H1 (cell line): ENCODE data around the gene ASTN1. TPM values are rescaled to one million over a fixed set of nuclear protein-coding genes. Genes with fewer than 3 reads are reported as not detected.

Source experiments
- ATF3 ChIP-seq: IDR thresholded peaks from 2 replicates; pipeline ENCODE4 v1.6.1; 2011; ENCODE audit warnings: low read depth, mild to moderate bottlenecking, low read length; ENCODE audit not compliant: insufficient read depth
- CTBP2 ChIP-seq: IDR thresholded peaks from 2 replicates; pipeline ENCODE4 v1.7.0; 2011; ENCODE audit warnings: borderline replicate concordance, mild to moderate bottlenecking, moderate library complexity, mixed read lengths, low read length; ENCODE audit not compliant: insufficient read depth, insufficient read length
- E2F6 ChIP-seq: IDR thresholded peaks from 2 replicates; pipeline ENCODE4 v1.6.1; 2012; ENCODE audit warnings: inconsistent platforms
- EP300 ChIP-seq, 2 experiments: IDR thresholded peaks; 1 replicate in 1 of 2; 2 replicates in 1 of 2; pipeline ENCODE4 v1.6.1; 2011 to 2012; ENCODE audit warnings: low read depth in 2 of 2, low read length in 2 of 2, mild to moderate bottlenecking in 2 of 2, borderline replicate concordance in 1 of 2, inconsistent platforms in 1 of 2, moderate library complexity in 1 of 2
- JUND ChIP-seq: IDR thresholded peaks from 2 replicates; pipeline ENCODE4 v1.6.1; 2011; ENCODE audit warnings: mild to moderate bottlenecking, improper control_type of control experiment, low read length
- MAFK ChIP-seq: IDR thresholded peaks from 2 replicates; pipeline ENCODE4 v1.6.1; 2012; ENCODE audit warnings: low read depth, mild to moderate bottlenecking, improper control_type of control experiment, low read length
- SP2 ChIP-seq: IDR thresholded peaks from 2 replicates; pipeline ENCODE4 v1.6.1; 2012; ENCODE audit warnings: mild to moderate bottlenecking, low read length, inconsistent platforms
- SRF ChIP-seq: IDR thresholded peaks from 2 replicates; pipeline ENCODE4 v1.6.1; 2011; ENCODE audit warnings: mild to moderate bottlenecking, low read depth, low read length, moderate library complexity
- TAF1 ChIP-seq: IDR thresholded peaks from 2 replicates; pipeline ENCODE4 v1.6.1; 2011; ENCODE audit warnings: mild to moderate bottlenecking, low read depth, low read length
- TCF12 ChIP-seq: IDR thresholded peaks from 2 replicates; pipeline ENCODE4 v1.6.1; 2011; ENCODE audit warnings: low read depth, mild to moderate bottlenecking, low read length
- USF2 ChIP-seq: IDR thresholded peaks from 2 replicates; pipeline ENCODE4 v1.6.1; 2011; ENCODE audit warnings: low read length, improper control_type of control experiment
- polyA plus RNA-seq, 7 experiments: library from polyadenylated mRNA; depleted of rRNA in 3 of 7; stranded (reverse) in 5 of 7; unstranded in 2 of 7; fragments of >200 nt in 5 of 7; fragments of 200-250 nt in 2 of 7; gene quantifications; 1 replicate in 5 of 7; 2 replicates in 1 of 7; 4 replicates in 1 of 7; pipeline versions ENCODE4 v1.2.1 to v1.2.3, GENCODE V29; 2011 to 2013; ENCODE audit warnings: missing spikeins in 2 of 7, mixed read lengths in 2 of 7
- total RNA-seq: library from RNA; stranded (reverse); fragmentation: NEBNext Ultra II Directional; extraction: Animal tissue kit (Norgen Biotek cat#: 25700); gene quantifications from 2 replicates; pipeline ENCODE4 v1.2.1, GENCODE V29; 2021

ASTN1 gene
- total and polyA plus RNA-seq, 2 of the 8 experiments (the other 6 are each of a cell fraction or from before 2014, with no cell fraction given) = 2.9 to 4.1 TPM

- TF ChIP-seq USF2 = no peak
- no peak for TF ChIP-seq ATF3
- TF ChIP-seq TAF1 = no peak
- no peak for TF ChIP-seq SP2
- no peak for TF ChIP-seq SRF
- no peak for TF ChIP-seq EP300 (IDR thresholded peaks at IDR 0.05; ENCODE audit: borderline replicate concordance in 1 of 2, low read depth in 2 of 2, low read length in 2 of 2)
- TF ChIP-seq MAFK = no peak
- no peak for TF ChIP-seq TCF12
- no peak for TF ChIP-seq E2F6
- no peak for TF ChIP-seq JUND
- TF ChIP-seq CTBP2 = no peak
Observed at GRCh38 chr1:176959191-176959820, 205.2 kb downstream of the ASTN1 start (continued).
